ENCODE measurements around the gene PKHD1. TPM values are rescaled to one million over a fixed set of nuclear protein-coding genes. Genes with fewer than 3 reads are reported as not detected.

The PKHD1 gene
- polyA plus RNA-seq, 1 of the 3 experiments (the other 2 are of a cell fraction): not detected

DNA sequence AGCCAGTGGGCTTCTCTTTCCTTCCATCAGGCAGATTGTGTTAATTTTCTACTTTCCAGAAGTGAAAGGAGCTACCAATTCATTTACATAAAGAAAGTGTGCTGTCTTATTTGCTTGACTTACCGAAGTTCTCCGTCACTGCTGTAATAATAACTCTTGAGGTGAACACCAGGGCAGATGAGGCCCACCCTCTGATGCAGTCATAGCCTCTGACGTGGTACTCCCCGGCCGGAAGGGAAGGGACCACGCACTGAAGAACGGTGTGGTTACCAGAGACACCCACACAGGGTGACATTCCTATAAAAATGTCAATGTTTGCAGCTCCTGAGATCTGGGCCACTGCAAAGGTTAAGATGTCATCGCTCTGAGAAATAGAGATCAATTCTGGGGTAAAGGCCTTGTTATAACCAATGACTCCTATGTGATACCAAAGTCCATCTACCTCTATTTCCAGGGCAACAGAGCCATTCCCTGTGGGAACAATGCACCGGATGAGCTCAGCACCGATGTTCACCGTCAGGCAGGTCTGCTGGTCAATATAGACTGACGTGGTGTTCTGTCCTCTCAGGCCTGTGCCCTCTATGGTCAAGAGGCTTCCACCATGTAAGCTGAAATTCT lies 62.9 kb downstream of the PKHD1 start:
- no peaks in the 10 kb centered on the region for H3K9me2 ChIP-seq
- no peaks in the 10 kb centered on the region; the same call in 1 of the 2 replicates for H3K27me3 ChIP-seq (ENCODE audit: insufficient read depth)
- ChIA-PET CTCF (interaction anchor here (1.4 to 7.3 kb wide), 4 partner anchors 14 to 64 kb away, joined by 3 to 55 read pairs (median 5); no protein-coding TSS in a partner anchor), POLR2A (no interaction called here)
- H2AFZ ChIP-seq (ENCODE audit: low read depth): no peak overlapping the region
- 60% methylated on average over 12 of the region's 12 CpGs for WGBS (ENCODE audit: low lambda C conversion rate)
- H3K4me1 ChIP-seq (ENCODE audit: control insufficient read depth in 1 of 2, insufficient read depth in 2 of 2, low read depth in 1 of 2, low read length in 1 of 2): peaks cover 0 to 10% of the 10 kb centered on the region in 2 experiments; a peak in 2 of 4 replicates
- no peak for TF ChIP-seq RFX5 (IDR thresholded peaks at IDR 0.05; ENCODE audit: low read length)
- no peak for TF ChIP-seq RAD21 (IDR thresholded peaks at IDR 0.05; ENCODE audit: low read length)
- TF ChIP-seq, protein P1, sequence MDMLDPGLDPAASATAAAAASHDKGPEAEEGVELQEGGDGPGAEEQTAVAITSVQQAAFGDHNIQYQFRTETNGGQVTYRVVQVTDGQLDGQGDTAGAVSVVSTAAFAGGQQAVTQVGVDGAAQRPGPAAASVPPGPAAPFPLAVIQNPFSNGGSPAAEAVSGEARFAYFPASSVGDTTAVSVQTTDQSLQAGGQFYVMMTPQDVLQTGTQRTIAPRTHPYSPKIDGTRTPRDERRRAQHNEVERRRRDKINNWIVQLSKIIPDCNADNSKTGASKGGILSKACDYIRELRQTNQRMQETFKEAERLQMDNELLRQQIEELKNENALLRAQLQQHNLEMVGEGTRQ (IDR thresholded peaks at IDR 0.05; ENCODE audit: borderline replicate concordance, low read depth, low read length): no peak
- no peak for TF ChIP-seq EZH2phosphoT487 (IDR thresholded peaks at IDR 0.05; ENCODE audit: borderline replicate concordance, low read depth)
- TF ChIP-seq EP300 (IDR thresholded peaks at IDR 0.05; ENCODE audit: borderline replicate concordance in 1 of 2, low read depth in 1 of 2, low read length in 1 of 2): no peak
- no peak for TF ChIP-seq POLR2AphosphoS5 (IDR thresholded peaks at IDR 0.05; ENCODE audit: low read depth, low read length)
- no peak for TF ChIP-seq SIN3A (IDR thresholded peaks at IDR 0.05; ENCODE audit: borderline replicate concordance, low read depth, low read length)
- TF ChIP-seq, protein P2, sequence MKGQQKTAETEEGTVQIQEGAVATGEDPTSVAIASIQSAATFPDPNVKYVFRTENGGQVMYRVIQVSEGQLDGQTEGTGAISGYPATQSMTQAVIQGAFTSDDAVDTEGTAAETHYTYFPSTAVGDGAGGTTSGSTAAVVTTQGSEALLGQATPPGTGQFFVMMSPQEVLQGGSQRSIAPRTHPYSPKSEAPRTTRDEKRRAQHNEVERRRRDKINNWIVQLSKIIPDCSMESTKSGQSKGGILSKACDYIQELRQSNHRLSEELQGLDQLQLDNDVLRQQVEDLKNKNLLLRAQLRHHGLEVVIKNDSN (IDR thresholded peaks at IDR 0.05; ENCODE audit: borderline replicate concordance, low read depth): no peak
- TF ChIP-seq, protein P3, sequence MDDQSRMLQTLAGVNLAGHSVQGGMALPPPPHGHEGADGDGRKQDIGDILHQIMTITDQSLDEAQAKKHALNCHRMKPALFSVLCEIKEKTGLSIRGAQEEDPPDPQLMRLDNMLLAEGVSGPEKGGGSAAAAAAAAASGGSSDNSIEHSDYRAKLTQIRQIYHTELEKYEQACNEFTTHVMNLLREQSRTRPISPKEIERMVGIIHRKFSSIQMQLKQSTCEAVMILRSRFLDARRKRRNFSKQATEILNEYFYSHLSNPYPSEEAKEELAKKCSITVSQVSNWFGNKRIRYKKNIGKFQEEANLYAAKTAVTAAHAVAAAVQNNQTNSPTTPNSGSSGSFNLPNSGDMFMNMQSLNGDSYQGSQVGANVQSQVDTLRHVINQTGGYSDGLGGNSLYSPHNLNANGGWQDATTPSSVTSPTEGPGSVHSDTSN (IDR thresholded peaks at IDR 0.05): no peak
- no peaks in the 10 kb centered on the region for H3F3A ChIP-seq (replicated peaks; ENCODE audit: insufficient read depth)
- no peak for DNase-seq
- H4K20me1 ChIP-seq (ENCODE audit: insufficient read depth): no peaks in the 10 kb centered on the region
- H3K27ac ChIP-seq (ENCODE audit: low read depth in 2 of 2, low read length in 1 of 2): no peak overlapping the region; a peak in 1 of 4 replicates
- no peak overlapping the region for H3K4me2 ChIP-seq
- H3K9ac ChIP-seq: no peak overlapping the region
- H3K9me3 ChIP-seq: no peaks in the 10 kb centered on the region
- no peaks in the 10 kb centered on the region for H3K36me3 ChIP-seq (replicated peaks in 1 of 2; ENCODE audit: control insufficient read depth in 1 of 2, insufficient read depth in 2 of 2, low read length in 1 of 2)
- no peak overlapping the region for H3K4me3 ChIP-seq (ENCODE audit: low read depth in 2 of 2, low read length in 1 of 2)
- H3K79me2 ChIP-seq (ENCODE audit: insufficient read depth): no peaks in the 10 kb centered on the region

DNA sequence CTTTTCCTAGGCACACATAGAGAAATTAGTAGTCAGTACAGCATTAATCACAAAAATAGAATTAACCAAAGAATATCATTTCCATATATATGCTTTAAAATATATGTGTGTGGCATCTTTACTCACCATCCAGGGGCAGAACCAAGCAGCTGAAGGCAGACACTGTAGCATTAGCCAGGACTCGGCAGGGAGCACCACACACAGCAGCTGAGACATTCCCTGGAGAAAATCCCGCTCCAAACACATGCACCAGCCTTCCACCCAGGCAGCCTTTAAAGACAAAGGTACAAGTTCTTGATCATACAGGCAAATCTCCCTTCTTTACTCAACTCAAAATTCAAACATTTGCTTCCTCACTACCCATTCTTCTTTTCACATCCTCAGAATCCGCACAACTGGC lies 64.7 kb downstream of the PKHD1 start:
- Histone ChIP-seq H3K4me3 (ENCODE audit: low read depth in 2 of 2, low read length in 1 of 2) (no peak overlapping the region), H3K4me1 (ENCODE audit: control insufficient read depth in 1 of 2, insufficient read depth in 2 of 2, low read depth in 1 of 2, low read length in 1 of 2) (peaks cover 0 to 20% of the 10 kb centered on the region in 2 experiments; a peak in 2 of 4 replicates), H3K79me2 (ENCODE audit: insufficient read depth) (no peaks in the 10 kb centered on the region), H3K36me3 (replicated peaks in 1 of 2; ENCODE audit: control insufficient read depth in 1 of 2, insufficient read depth in 2 of 2, low read length in 1 of 2) (no peaks in the 10 kb centered on the region), H3K4me2 (no peak overlapping the region), H3F3A (replicated peaks; ENCODE audit: insufficient read depth) (no peaks in the 10 kb centered on the region), H3K27ac (ENCODE audit: low read depth in 2 of 2, low read length in 1 of 2) (peak overlapping the region in 1 of 2 experiments; percentile 65; a peak in 2 of 4 replicates), H3K27me3 (ENCODE audit: insufficient read depth) (no peaks in the 10 kb centered on the region; the same call in 1 of the 2 replicates), H2AFZ (ENCODE audit: low read depth) (no peak overlapping the region), H3K9me3 (no peaks in the 10 kb centered on the region), H3K9me2 (no peaks in the 10 kb centered on the region), H4K20me1 (ENCODE audit: insufficient read depth) (no peaks in the 10 kb centered on the region), H3K9ac (no peak overlapping the region)
- 18% methylated on average over 3 of the region's 3 CpGs for WGBS (ENCODE audit: low lambda C conversion rate)
- no peak for DNase-seq
- CTCF ChIA-PET: interaction anchor here (0.7 to 7.3 kb wide), 8 partner anchors 12 to 1894 kb away, joined by 3 to 55 read pairs (median 4); no protein-coding TSS in a partner anchor
- POLR2A ChIA-PET: no interaction called here
- TF ChIP-seq ELF1 (IDR thresholded peaks at IDR 0.05) (no peak), POLR2AphosphoS5 (IDR thresholded peaks at IDR 0.05; ENCODE audit: low read depth, low read length) (no peak), FOSL2 (IDR thresholded peaks at IDR 0.05; ENCODE audit: borderline replicate concordance, low read depth) (no peak), SMC3 (IDR thresholded peaks at IDR 0.05; ENCODE audit: low read depth, low read length) (no peak), FOXJ3 (CRISPR knock-in tag; IDR thresholded peaks at IDR 0.05) (no peak), TAF1 (IDR thresholded peaks at IDR 0.05; ENCODE audit: borderline replicate concordance, low read depth, low read length) (no peak)
- TF ChIP-seq, protein P4, sequence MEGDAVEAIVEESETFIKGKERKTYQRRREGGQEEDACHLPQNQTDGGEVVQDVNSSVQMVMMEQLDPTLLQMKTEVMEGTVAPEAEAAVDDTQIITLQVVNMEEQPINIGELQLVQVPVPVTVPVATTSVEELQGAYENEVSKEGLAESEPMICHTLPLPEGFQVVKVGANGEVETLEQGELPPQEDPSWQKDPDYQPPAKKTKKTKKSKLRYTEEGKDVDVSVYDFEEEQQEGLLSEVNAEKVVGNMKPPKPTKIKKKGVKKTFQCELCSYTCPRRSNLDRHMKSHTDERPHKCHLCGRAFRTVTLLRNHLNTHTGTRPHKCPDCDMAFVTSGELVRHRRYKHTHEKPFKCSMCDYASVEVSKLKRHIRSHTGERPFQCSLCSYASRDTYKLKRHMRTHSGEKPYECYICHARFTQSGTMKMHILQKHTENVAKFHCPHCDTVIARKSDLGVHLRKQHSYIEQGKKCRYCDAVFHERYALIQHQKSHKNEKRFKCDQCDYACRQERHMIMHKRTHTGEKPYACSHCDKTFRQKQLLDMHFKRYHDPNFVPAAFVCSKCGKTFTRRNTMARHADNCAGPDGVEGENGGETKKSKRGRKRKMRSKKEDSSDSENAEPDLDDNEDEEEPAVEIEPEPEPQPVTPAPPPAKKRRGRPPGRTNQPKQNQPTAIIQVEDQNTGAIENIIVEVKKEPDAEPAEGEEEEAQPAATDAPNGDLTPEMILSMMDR (IDR thresholded peaks at IDR 0.05): no peak
- TF ChIP-seq, protein P5, sequence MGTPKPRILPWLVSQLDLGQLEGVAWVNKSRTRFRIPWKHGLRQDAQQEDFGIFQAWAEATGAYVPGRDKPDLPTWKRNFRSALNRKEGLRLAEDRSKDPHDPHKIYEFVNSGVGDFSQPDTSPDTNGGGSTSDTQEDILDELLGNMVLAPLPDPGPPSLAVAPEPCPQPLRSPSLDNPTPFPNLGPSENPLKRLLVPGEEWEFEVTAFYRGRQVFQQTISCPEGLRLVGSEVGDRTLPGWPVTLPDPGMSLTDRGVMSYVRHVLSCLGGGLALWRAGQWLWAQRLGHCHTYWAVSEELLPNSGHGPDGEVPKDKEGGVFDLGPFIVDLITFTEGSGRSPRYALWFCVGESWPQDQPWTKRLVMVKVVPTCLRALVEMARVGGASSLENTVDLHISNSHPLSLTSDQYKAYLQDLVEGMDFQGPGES (IDR thresholded peaks at IDR 0.05; ENCODE audit: low read depth, low read length): no peak
- TF ChIP-seq, protein P2 (IDR thresholded peaks at IDR 0.05; ENCODE audit: borderline replicate concordance, low read depth): no peak

Data from SK-N-SH (cell line).